ENCODE results near the gene ZNF892. TPM values are rescaled to one million over a fixed set of nuclear protein-coding genes. Genes with fewer than 3 reads are reported as not detected.
A peak's percentile ranks its signal among the peaks of the same experiment; 100 is the strongest.
"Not testable (repeated sequence)": the region's sequence is repeated elsewhere in the genome, so short reads cannot be mapped to it uniquely, and the experiment has no call there.

The ZNF892 gene
- polyA plus RNA-seq, 3 donors = 0.15 to 0.73 (median 0.23) TPM

- Histone ChIP-seq H4K20me1 (ENCODE audit: insufficient read depth, low read length) (no peaks in the 10 kb centered on the region), H3K9me3 (replicated peaks in 1 of 2; ENCODE audit: control insufficient read depth in 1 of 2, insufficient read depth in 1 of 2, low read length in 2 of 2) (peaks cover 19 to 33% of the 10 kb centered on the region in 2 donors), H2AFZ (ENCODE audit: insufficient read depth, low read depth, low read length, poor library complexity, severe bottlenecking) (no peak overlapping the region), H3K27me3 (ENCODE audit: control insufficient read depth in 2 of 2, insufficient read depth in 2 of 2, low read length in 2 of 2) (peaks cover 0 to 3% of the 10 kb centered on the region in 2 donors), H3K4me3 (replicated peaks in 1 of 3; ENCODE audit: low read depth in 2 of 3, low read length in 3 of 3) (no peak overlapping the region), H3K27ac (ENCODE audit: low read depth in 1 of 2, low read length in 2 of 2) (no peak overlapping the region), H3K4me1 (ENCODE audit: control insufficient read depth in 1 of 2, insufficient read depth in 2 of 2, low read length in 2 of 2) (no peaks in the 10 kb centered on the region), H3K79me2 (ENCODE audit: insufficient read depth, low read length) (no peaks in the 10 kb centered on the region), H3K36me3 (replicated peaks in 1 of 2; ENCODE audit: control insufficient read depth in 1 of 2, insufficient read depth in 2 of 2, low read length in 2 of 2) (peaks cover 12 to 23% of the 10 kb centered on the region in 2 donors), H3K9ac (ENCODE audit: insufficient read depth, low read length, poor library complexity, severe bottlenecking) (no peak overlapping the region), H3K4me2 (replicated peaks; ENCODE audit: extremely low read depth, low read length, poor library complexity, severe bottlenecking) (no peak overlapping the region)
- Mint-ChIP-seq H3K27me3 (ENCODE audit: low read depth in 3 of 3) (peaks cover 0 to 4% (median 2%) of the 10 kb centered on the region in 3 donors), H3K36me3 (peaks cover 13 to 22% of the 10 kb centered on the region in 2 donors), H3K27ac (no peak overlapping the region), H3K9me3 (peaks cover 27 to 48% (median 40%) of the 10 kb centered on the region in 7 donors), H3K4me1 (no peaks in the 10 kb centered on the region), H3K4me3 (no peak overlapping the region)
- no peak for DNase-seq
- intact Hi-C loops (cut with micrococcal nuclease) = no loop called here
- TF ChIP-seq CTCF (IDR thresholded peaks at IDR 0.05) = no peak
- WGBS (ENCODE audit: insufficient coverage) = 85% methylated on average over 1 of the region's 2 CpGs
These were observed 21.3 kb upstream of the ZNF892 start for GRCh38 chr2:95185973-95186372.

- TF ChIP-seq CTCF (IDR thresholded peaks at IDR 0.05) = peak; percentile 69
- H3K36me3 ChIP-seq (replicated peaks in 1 of 2; ENCODE audit: control insufficient read depth in 1 of 2, insufficient read depth in 2 of 2, low read length in 2 of 2); H3K4me1 Mint-ChIP-seq; H3K27me3 ChIP-seq (ENCODE audit: control insufficient read depth in 2 of 2, insufficient read depth in 2 of 2, low read length in 2 of 2); H3K79me2 ChIP-seq (ENCODE audit: insufficient read depth, low read length); H3K4me3 ChIP-seq (replicated peaks in 1 of 3; ENCODE audit: low read depth in 2 of 3, low read length in 3 of 3); H3K36me3 Mint-ChIP-seq; H3K4me1 ChIP-seq (ENCODE audit: control insufficient read depth in 1 of 2, insufficient read depth in 2 of 2, low read length in 2 of 2); H3K27ac ChIP-seq (ENCODE audit: low read depth in 1 of 2, low read length in 2 of 2); H3K9me3 ChIP-seq (replicated peaks in 1 of 2; ENCODE audit: control insufficient read depth in 1 of 2, insufficient read depth in 1 of 2, low read length in 2 of 2); H4K20me1 ChIP-seq (ENCODE audit: insufficient read depth, low read length); H3K9ac ChIP-seq (ENCODE audit: insufficient read depth, low read length, poor library complexity, severe bottlenecking); intact Hi-C loops (cut with micrococcal nuclease); H3K27ac Mint-ChIP-seq; H3K27me3 Mint-ChIP-seq (ENCODE audit: low read depth in 3 of 3); H3K4me2 ChIP-seq (replicated peaks; ENCODE audit: extremely low read depth, low read length, poor library complexity, severe bottlenecking); H3K4me3 Mint-ChIP-seq; H2AFZ ChIP-seq (ENCODE audit: insufficient read depth, low read depth, low read length, poor library complexity, severe bottlenecking): not testable (repeated sequence)
- peak in 2 of 3 donors; percentile 21 to 28 for DNase-seq
- 0% methylated on average over 2 of the region's 15 CpGs for WGBS (ENCODE audit: insufficient coverage)
- peaks cover 0 to 10% (median 4%) of the 10 kb centered on the region in 7 donors for H3K9me3 Mint-ChIP-seq
These were observed 14.4 kb upstream of the ZNF892 start for GRCh38 chr2:95192956-95193355.

Data from CD14-positive monocyte (primary cell).